GM12874 (cell line): Measurements from ENCODE around the gene CNPPD1.

Experiments
- TF ChIP-seq, protein P1 (sequence below): IDR thresholded peaks from 2 replicates; pipeline ENCODE4 v1.5.1; 2011; ENCODE audit warnings: low read depth, mild to moderate bottlenecking, control low read depth, low read length, moderate library complexity; ENCODE audit not compliant: insufficient read depth

CNPPD1 gene

GRCh38 chr2:219176818-219177551 lies at the start of gene CNPPD1:
CNPPD1 (minus strand) TSS chr2:219176925; CDS start chr2:219176828, 97 bp downstream.
- TF ChIP-seq, protein P1, sequence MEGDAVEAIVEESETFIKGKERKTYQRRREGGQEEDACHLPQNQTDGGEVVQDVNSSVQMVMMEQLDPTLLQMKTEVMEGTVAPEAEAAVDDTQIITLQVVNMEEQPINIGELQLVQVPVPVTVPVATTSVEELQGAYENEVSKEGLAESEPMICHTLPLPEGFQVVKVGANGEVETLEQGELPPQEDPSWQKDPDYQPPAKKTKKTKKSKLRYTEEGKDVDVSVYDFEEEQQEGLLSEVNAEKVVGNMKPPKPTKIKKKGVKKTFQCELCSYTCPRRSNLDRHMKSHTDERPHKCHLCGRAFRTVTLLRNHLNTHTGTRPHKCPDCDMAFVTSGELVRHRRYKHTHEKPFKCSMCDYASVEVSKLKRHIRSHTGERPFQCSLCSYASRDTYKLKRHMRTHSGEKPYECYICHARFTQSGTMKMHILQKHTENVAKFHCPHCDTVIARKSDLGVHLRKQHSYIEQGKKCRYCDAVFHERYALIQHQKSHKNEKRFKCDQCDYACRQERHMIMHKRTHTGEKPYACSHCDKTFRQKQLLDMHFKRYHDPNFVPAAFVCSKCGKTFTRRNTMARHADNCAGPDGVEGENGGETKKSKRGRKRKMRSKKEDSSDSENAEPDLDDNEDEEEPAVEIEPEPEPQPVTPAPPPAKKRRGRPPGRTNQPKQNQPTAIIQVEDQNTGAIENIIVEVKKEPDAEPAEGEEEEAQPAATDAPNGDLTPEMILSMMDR, result no peak

GRCh38 chr2:219225350-219225749 lies 48.6 kb upstream of the CNPPD1 start:
- TF ChIP-seq, protein P1, result no peak

- TF ChIP-seq, protein P1, result no peak
Observed at GRCh38 chr2:219223831-219224610, 47.3 kb upstream of the CNPPD1 start.

DNA sequence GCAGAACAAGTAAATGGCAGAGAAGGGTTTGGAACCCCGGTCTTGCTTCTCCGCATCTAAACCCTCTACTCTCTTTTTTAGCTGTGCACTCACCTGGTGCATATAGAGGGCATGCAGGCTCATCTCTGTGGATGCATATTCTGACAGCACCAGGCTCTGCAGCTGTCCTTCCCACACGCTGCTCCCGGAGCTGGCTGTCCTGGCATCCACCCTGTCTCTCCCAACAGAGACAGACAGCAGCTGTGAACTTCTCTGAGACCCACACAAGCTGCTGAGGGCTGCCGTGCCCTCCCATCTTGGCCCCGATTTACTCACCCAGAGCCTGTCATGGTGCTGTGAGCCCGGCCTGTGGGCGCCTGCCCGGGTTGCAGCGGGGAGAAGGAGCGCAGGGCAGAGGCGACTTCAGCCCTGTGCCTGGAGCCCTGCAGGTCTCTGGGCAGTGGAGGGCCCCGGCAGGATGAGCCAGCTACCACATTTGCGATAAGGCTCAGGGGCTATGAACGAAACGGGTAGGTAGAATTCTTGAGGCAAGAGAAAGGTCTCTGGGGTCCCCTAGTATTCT lies 45.3 kb upstream of the CNPPD1 start:
- TF ChIP-seq, protein P1, result no peak

GRCh38 chr2:219220652-219221402 lies 44.1 kb upstream of the CNPPD1 start:
- TF ChIP-seq, protein P1, result no peak

DNA sequence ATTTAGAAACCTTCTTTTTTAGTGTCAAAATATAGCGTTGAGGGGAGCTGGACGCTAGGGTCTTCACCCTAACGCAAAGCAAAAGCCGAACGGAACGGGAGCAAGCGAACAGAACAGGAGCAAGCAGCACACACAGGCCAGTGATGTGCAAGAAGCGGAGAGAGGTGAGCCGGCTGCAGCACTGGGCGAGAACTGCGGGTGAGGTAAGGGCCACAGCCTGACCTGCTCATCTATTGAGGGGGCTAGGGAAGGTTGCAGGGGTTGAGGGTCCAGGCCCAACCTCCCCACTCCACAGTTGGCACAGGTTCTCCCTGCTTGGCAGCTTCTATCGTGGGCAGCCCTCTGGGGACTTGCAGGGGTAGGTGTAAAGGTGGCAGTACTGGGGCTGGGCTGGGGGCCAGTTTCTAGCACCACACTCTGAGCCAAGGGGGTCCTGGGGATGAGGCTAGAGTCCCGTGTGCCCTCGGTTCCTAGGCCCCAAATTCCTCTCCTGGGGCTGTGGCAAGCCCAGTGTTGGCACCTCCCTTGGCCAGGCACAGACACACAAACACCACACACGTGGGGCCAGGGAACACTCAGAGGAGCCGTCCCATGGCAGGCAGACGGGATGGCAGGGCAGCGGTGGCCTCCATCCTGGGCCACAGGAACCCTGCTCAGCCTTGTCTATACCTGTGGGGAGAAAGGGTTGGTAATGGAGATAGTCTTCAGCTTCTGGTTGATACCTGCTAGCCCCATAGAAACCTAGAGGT lies 43.2 kb upstream of the CNPPD1 start:
- TF ChIP-seq, protein P1, result no peak
